PC-9 (cell line): Measurements from ENCODE around the gene DPYSL4.

Source experiments
- CTCF ChIP-seq: fragments of 200-600 bp; sonication (generic); conservative IDR thresholded peaks from 2 replicates; pipeline ENCODE4 v1.6.1; 2017; ENCODE audit warnings: mixed run types, antibody characterized with exemption, mild to moderate bottlenecking, moderate library complexity
- EZH2 ChIP-seq: fragments of 200-600 bp; sonication (generic); IDR thresholded peaks from 2 replicates; pipeline ENCODE4 v1.8.0; 2017; ENCODE audit warnings: antibody characterized with exemption, low read depth

GRCh38 chr10:132146941-132147915 lies 39.5 kb upstream of the DPYSL4 start:
- TF ChIP-seq CTCF (no peak), EZH2 (no peak)
